ENCODE data around the gene MYMK. TPM values are rescaled to one million over a fixed set of nuclear protein-coding genes. Genes with fewer than 3 reads are reported as not detected.

Gene MYMK
- total RNA-seq, 2 experiments from 2014 or later, result not detected

GRCh38 chr9:133562611-133563290 is 38.0 kb upstream of the MYMK start:
- H3K4me1 Mint-ChIP-seq (ENCODE audit: low read depth), result peaks cover 21% of the 10 kb centered on the region
- ChIA-PET POLR2A (no interaction called here), CTCF (no interaction called here)
- H3K36me3 Mint-ChIP-seq (ENCODE audit: low read depth), result no peaks in the 10 kb centered on the region
- no peak for TF ChIP-seq CTCF (IDR thresholded peaks at IDR 0.05)
- no peak overlapping the region for H3K27ac Mint-ChIP-seq
- intact Hi-C loops (cut with micrococcal nuclease), result no loop called here
- no peak overlapping the region for H3K4me3 Mint-ChIP-seq
- DNase-seq (no peak), ATAC-seq (no peak)
- no peaks in the 10 kb centered on the region for H3K27me3 Mint-ChIP-seq
- H3K9me3 Mint-ChIP-seq, result no peaks in the 10 kb centered on the region

- no peak for DNase-seq
- H3K27me3 Mint-ChIP-seq, result no peaks in the 10 kb centered on the region
- no peak overlapping the region for H3K27ac Mint-ChIP-seq
- ChIA-PET POLR2A (no interaction called here), CTCF (no interaction called here)
- no peaks in the 10 kb centered on the region for H3K36me3 Mint-ChIP-seq (ENCODE audit: low read depth)
- intact Hi-C loops (cut with micrococcal nuclease), result no loop called here
- H3K4me3 Mint-ChIP-seq, result no peak overlapping the region
- no peak for TF ChIP-seq CTCF (IDR thresholded peaks at IDR 0.05)
- peaks cover 21% of the 10 kb centered on the region for H3K4me1 Mint-ChIP-seq (ENCODE audit: low read depth)
- H3K9me3 Mint-ChIP-seq, result no peaks in the 10 kb centered on the region
- ATAC-seq, result no peak
These were observed 37.3 kb upstream of the MYMK start for GRCh38 chr9:133561976-133562554.

- DNase-seq (no peak), ATAC-seq (no peak)
- Mint-ChIP-seq H3K27me3 (peaks cover 2% of the 10 kb centered on the region), H3K4me1 (ENCODE audit: low read depth) (peaks cover 21% of the 10 kb centered on the region), H3K4me3 (no peak overlapping the region), H3K27ac (no peak overlapping the region), H3K36me3 (ENCODE audit: low read depth) (no peaks in the 10 kb centered on the region), H3K9me3 (no peaks in the 10 kb centered on the region)
- intact Hi-C loops (cut with micrococcal nuclease), result no loop called here
- ChIA-PET CTCF (no interaction called here), POLR2A (no interaction called here)
- TF ChIP-seq CTCF (IDR thresholded peaks at IDR 0.05), result no peak
These were observed 36.2 kb upstream of the MYMK start for GRCh38 chr9:133560944-133561343.

- Mint-ChIP-seq H3K27me3 (peaks cover 2% of the 10 kb centered on the region), H3K36me3 (ENCODE audit: low read depth) (no peaks in the 10 kb centered on the region), H3K27ac (no peak overlapping the region), H3K9me3 (no peaks in the 10 kb centered on the region), H3K4me1 (ENCODE audit: low read depth) (peaks cover 21% of the 10 kb centered on the region), H3K4me3 (no peak overlapping the region)
- intact Hi-C loops (cut with micrococcal nuclease), result no loop called here
- DNase-seq (no peak), ATAC-seq (no peak)
- TF ChIP-seq CTCF (IDR thresholded peaks at IDR 0.05), result no peak
- ChIA-PET CTCF (no interaction called here), POLR2A (no interaction called here)
These were observed 35.6 kb upstream of the MYMK start for GRCh38 chr9:133560311-133560710.
